Loucy (cell line): ENCODE data around the gene DNAH6.

ENCODE experiments used
- EZH2phosphoT487 ChIP-seq: fragments of 200-600 bp; IDR thresholded peaks from 2 replicates; pipeline ENCODE4 v1.6.1; 2018; ENCODE audit warnings: antibody characterized with exemption, mild to moderate bottlenecking, moderate library complexity, borderline replicate concordance
- TF ChIP-seq, protein P1 (sequence below): fragments of 200-600 bp; sonication (generic); conservative IDR thresholded peaks from 2 replicates; pipeline ENCODE4 v1.5.1; 2014; ENCODE audit warnings: mild to moderate bottlenecking, antibody characterized with exemption, low read length

GRCh38 chr2:84805250-84805958, 289.1 kb downstream of the DNAH6 start:
- TF ChIP-seq, protein P1, sequence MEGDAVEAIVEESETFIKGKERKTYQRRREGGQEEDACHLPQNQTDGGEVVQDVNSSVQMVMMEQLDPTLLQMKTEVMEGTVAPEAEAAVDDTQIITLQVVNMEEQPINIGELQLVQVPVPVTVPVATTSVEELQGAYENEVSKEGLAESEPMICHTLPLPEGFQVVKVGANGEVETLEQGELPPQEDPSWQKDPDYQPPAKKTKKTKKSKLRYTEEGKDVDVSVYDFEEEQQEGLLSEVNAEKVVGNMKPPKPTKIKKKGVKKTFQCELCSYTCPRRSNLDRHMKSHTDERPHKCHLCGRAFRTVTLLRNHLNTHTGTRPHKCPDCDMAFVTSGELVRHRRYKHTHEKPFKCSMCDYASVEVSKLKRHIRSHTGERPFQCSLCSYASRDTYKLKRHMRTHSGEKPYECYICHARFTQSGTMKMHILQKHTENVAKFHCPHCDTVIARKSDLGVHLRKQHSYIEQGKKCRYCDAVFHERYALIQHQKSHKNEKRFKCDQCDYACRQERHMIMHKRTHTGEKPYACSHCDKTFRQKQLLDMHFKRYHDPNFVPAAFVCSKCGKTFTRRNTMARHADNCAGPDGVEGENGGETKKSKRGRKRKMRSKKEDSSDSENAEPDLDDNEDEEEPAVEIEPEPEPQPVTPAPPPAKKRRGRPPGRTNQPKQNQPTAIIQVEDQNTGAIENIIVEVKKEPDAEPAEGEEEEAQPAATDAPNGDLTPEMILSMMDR = no peak
- TF ChIP-seq EZH2phosphoT487 = no peak
